NCI-H2227 (cell line): ENCODE results near the gene RBBP6.
"Not testable (repeated sequence)": the region's sequence is repeated elsewhere in the genome, so short reads cannot be mapped to it uniquely, and the experiment has no call there.

Experiments used
- DNase-seq: peaks from one replicate; lab custom pipeline; 2025; ENCODE audit not compliant: unreplicated experiment; lab: John Stamatoyannopoulos, UW

The RBBP6 gene

DNA sequence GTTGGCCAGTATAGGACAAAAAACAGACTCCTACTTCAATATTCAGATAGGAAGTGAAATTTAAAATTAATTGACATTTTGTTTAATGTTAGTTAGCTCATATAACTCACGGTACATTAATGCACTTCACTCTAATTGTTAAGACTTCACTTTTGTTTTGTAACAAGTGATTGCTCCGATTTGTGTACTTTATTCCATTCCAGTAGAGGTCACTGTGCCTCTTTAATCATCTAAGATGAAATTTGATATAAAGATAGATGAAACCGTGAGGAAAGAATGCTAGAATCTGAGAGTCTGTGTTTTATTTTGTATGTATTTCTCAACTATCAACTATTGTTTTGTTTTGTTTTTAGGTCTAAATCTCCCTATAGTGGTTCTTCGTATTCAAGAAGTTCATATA lies 29.0 kb downstream of the RBBP6 start:
- no peak for DNase-seq

DNA sequence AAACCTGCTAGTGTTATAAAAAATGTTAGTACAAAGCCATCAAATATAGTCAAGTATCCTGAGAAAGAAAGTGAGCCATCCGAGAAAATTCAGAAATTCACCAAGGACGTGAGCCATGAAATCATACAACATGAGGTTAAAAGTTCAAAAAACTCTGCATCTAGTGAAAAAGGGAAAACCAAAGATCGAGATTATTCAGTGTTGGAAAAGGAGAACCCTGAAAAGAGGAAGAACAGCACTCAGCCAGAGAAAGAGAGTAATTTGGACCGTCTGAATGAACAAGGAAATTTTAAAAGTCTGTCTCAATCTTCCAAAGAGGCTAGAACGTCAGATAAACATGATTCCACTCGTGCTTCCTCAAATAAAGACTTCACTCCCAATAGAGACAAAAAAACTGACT lies 31.7 kb downstream of the RBBP6 start:
- DNase-seq, result no peak

DNA sequence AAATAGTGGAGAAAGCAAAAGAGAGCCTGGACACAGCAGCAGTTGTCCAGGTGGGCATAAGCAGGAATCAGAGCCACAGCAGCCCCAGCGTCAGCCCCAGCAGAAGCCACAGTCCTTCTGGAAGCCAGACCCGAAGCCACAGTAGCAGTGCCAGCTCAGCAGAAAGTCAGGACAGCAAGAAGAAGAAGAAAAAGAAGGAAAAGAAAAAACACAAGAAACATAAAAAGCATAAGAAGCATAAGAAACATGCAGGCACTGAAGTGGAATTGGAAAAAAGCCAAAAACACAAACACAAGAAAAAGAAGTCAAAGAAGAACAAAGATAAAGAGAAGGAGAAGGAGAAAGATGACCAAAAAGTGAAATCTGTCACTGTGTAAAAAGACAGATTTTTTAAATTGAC lies 32.7 kb downstream of the RBBP6 start:
- DNase-seq, result no peak

DNA sequence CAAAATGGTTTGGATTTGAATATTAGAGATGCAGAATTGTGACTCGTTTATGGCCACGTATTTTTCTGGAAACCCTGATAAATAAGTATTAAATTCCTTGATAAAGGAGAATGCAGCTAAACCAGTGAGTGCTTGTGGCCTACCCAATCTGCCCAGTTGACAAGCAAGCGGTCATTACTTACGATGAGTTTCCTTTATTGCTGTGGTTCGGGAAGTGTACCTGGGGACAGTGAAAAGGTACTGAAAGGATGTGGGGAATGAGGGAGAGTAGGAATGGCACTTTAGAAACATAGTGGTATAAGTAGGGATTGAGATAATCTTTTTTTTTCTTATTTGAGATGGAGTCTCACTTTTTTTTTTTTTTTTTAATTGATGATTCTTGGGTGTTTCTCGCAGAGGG lies 33.8 kb downstream of the RBBP6 start:
- DNase-seq, result no peak

DNA sequence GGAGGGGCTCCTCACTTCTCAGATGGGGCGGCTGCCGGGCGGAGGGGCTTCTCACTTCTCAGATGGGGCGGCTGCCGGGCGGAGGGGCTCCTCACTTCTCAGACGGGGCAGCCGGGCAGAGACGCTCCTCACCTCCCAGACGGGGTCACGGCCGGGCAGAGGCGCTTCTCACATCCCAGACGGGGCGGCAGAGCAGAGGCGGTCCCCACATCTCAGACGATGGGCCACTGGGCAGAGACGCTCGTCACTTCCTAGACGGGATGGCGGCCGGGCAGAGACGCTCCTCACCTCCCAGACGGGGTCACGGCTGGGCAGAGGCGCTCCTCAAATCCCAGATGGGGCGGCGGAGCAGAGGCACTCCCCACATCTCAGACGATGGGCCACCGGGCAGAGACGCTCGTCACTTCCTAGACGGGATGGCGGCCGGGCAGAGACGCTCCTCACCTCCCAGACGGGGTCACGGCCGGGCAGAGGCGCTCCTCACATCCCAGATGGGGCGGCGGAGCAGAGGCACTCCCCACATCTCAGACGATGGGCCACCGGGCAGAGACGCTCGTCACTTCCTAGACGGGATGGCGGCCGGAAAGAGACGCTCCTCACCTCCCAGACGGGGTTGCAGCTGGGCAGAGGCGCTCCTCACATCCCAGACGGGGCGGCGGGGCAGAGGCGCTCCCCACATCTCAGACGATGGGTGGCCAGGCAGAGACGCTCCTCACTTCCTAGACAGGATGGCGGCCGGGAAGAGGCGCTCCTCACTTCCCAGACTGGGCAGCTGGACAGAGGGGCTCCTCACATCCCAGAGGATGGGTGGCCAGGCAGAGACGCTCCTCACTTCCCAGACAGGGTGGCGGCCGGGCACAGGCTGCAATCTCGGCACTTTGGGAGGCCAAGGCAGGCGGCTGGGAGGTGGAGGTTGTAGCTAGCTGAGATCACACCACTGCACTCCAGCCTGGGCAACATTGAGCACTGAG lies 35.4 kb downstream of the RBBP6 start:
- not testable (repeated sequence) for DNase-seq

DNA sequence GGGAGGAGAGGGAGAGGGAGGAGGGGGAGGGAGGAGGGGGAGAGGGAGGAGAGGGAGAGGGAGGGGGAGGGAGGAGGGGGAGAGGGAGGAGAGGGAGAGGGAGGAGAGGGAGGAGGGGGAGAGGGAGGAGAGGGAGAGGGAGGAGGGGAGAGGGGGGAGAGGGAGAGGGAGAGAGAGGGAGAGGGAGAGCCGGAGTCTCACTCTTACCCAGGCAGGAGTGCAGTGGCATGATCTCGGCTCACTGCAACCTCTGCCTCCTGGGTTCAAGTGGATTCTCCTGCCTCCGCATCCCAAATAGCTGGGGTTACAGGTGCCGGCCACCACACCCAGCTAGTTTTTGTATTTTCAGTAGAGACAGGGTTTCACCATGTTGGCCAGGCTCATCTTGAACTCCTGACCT lies 36.4 kb downstream of the RBBP6 start:
- DNase-seq, result not testable (repeated sequence)

DNA sequence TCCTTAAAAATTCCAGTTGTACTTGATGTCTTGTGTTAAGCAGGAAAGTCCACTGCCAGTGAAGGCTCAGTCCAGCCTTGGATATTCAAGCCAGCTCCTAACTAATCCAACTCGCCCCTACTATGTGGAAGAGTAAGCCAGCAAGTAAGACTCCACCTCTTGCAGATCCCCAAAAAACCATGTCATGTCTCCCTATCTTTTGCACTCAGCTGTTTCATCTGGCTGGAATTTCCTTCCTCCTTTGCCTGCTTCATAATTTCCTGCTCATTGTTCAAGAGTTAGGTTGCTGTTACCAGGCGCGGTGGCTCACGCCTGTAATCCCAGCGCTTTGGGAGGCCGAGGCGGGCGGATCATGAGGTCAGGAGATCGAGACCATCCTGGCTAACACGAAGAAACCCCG lies 37.8 kb downstream of the RBBP6 start:
- DNase-seq, result no peak

DNA sequence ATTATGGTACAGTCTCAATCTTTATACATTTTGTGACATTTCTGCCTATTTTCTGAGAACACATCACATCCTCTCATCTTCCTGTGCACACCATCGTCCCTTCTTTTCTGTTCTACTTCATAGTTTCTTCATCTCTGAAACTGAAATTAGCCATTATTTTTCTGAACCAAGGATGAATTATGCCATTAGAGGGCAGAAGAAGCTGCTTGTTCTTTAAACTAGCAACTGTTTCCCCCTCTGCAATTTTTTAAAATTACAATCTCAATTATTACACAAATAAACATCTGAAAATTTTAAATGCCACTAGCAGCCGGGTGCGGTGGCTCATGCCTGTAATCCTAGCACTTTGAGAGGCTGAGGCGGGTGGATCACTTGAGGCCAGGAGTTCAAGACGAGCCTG lies 41.3 kb downstream of the RBBP6 start:
- DNase-seq, result no peak

DNA sequence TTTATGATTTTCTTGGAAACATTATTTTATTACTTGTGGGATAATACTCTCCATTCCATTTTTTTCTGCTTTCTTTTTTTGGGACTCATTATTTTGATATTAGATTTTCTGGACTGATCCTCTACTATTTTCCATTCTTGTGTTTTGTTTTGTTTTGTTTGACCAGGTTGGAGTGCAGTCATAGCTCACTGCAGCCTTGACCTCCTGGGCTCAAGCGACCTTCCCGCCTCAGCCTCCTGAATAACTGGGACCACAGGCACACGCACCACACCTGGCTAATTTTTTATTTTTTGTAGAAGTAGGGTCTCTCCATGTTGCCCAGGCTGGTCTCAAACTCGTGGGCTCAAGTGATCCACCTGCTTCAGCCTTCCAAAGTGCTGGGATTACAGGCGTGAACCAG lies 44.1 kb downstream of the RBBP6 start:
- DNase-seq, result no peak

DNA sequence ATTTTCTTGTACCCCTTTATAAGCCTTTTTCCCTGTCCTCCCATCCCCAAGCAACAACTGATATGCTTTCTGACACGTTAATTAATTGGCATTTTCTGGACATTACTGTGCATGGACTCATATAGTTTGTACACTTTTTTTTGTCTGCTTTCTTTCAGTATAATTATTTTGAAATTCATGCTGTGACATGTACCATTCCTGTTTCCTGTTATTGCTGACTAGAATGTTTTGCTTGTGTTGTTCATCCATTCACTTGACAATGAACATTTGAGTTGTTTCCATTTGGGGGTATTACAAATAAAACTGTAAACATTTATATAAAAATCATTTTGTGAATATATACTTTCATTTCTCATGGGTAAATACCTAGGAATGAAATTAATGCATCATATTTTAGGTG lies 50.6 kb downstream of the RBBP6 start:
- no peak for DNase-seq

DNA sequence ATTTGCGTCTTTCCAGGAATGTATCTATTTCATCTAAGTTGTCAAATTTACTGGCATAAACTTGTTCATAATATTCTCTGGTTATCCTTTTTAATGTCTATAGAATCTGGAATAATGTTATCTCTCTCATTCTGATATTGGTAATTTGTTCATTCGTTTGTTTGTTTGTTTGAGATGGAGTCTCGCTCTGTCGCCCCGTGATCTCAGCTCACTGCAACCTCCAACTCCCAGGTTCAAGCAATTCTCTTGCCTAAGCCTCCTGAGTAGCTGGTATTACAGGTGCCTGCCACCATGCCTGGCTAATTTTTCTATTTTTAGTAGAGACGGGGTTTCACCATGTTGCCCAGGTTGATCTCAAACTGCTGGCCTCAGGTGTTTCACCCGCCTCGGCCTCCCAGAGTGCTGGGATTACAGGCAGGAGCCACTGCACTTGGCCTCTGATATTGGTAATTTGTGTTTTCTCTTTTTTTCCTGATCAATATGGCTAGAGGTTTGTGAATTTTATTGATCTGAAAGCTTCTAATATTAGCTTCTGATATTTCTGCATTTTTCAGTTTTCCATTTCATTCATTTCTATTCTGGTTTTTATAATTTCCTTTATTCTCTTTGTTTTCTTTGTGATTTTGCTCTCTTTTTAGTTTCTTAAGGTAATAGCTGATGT lies 59.5 kb downstream of the RBBP6 start:
- no peak for DNase-seq

DNA sequence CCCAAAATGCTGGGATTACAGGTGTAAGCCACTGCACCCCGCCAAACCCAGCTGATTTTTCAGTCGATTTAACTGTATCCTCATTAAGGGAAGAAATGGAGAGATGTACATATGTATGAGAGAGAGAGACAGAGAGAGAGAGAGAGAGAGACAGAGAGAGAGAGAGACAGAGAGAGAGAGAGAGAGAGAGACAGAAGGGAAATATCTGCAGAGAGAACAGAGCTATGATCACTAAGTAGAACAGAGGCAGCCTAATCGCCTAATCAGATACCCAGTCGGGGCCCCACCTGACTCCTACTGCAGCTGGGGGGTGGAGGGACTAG lies 70.0 kb downstream of the RBBP6 start:
- DNase-seq, result no peak

DNA sequence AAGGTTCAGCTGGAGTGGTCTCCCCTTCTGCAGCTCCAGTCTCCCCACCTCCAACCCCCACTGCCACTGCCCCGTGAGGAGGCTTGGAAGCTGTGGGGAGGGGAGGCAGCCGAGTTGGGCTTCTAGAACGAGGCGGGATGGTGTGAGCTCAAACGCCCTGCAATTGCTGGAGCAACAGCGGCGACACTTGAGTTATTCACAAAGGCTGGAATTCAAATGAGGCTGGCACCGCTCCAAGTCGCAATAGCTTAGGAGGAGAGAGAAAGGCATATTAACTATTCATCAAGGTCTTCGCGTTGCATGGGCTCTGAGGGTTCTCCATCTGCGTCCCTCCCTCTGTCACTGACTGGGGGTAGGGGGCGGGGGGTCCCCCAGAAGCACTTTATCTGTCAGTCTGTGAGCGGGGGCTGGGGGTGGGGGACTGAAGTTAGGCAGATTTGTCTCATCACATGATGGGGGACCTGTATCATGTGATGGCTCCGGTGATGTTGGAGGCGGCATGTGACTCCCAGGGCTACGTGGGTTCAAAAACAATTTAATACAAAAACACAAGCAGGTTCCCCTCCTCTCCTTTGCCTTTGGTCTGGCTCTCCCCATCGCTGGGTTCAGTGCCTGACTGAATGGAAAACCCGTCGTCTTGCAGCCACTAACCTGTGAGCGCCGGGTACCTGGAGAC lies 70.5 kb downstream of the RBBP6 start:
- peak; percentile 81 for DNase-seq

DNA sequence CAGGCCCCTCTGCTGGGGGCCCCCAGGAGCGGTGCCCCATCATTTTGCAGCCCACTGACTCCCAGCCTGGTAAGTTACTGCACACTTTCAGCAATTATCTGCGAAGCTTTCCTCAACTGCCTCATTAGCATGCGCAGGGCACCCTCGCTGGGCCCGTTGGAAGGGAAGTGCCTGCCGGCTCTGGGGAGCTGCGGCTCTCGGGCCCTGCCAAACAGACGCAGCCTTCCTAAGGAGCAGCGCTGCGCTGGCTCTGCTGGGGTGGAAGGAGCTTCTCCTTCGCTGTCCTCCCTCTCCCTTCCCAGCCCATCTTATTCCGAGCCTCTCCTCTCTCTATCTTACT lies 71.0 kb downstream of the RBBP6 start:
- peak; percentile 50 for DNase-seq

DNA sequence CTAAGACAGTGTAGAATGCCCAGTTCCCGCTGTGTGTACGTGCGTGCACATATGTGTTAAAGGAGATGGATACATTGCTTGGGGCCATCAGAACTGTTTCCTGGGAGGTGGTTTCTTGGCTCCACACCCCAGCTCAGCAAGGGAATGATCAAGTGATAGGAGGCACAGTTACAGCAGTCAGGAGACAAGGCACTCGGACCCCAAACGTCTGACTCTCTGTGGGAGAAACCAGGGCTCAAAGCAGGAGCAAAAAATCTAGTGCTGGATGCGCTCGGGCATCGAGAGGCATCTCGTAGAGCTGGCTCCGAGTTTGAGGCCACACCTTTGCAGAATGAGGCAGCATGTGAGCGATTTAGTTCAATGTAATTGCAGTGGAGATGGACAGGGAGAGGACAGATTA lies 71.9 kb downstream of the RBBP6 start:
- DNase-seq, result no peak

DNA sequence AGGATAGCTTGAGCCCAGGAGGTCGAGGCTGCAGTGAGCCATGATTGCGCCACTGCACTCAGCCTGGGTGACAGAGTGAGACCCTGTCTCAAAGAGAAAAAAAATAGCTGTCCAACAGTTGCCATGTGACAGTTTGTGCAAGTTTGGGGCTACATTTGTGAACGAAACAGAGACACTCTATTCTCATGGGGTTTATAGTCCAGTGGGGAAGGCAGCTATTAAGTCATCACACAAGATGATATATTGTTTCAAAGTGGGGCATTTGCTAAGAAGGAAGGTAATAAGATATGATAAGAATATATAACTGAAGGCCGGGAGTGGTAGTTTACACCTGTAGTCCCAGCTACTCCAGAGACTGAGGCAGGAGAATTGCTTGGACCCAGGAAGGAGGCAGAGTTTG lies 73.3 kb downstream of the RBBP6 start:
- DNase-seq, result no peak

DNA sequence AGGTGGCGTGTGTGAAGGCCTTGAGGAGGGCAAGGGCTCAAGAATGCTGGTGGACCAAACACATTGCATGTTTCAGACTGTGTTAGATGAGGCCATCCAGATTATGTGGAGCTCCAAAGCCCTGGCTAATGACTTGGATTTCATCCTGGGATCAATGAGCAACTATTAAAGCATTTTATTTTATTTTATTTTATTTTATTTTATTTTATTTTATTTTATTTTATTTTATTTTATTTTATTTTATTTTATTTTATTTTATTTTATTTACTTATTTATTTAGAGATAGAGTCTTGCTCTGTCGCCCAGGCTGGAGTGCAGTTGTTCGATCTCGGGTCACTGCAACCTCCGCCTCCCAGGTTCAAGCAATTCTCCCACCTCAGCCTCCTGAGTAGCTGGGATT lies 73.9 kb downstream of the RBBP6 start:
- DNase-seq, result not testable (repeated sequence)

DNA sequence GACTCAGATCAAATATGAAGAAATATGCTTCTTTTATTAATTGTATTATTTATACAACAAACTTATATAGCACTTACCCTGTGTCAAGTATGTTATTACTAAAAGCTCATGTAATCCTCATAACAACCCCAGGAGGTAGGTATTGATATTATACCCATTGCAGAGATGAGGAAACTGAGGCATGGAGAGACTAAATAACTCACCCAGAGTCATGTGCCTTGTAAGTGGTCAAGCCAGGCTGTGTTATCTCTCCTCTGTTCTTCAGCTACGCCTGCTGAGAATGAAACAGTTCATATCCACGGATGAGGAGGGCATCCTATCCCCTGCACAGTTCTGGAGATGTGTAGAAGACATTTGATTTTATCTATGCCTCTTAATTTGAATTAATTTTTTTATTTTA lies 78.1 kb downstream of the RBBP6 start:
- no peak for DNase-seq
